HCT116 (cell line): ENCODE measurements around the gene MSL2. TPM values are rescaled to one million over a fixed set of nuclear protein-coding genes. Genes with fewer than 3 reads are reported as not detected.

Experiments used
- ATAC-seq: fragments of 200-7000 bp; cut with Tn5 transposase; 2 replicates; pipeline ENCODE4 v1.9.1; 2020; ENCODE audit warnings: mild to moderate bottlenecking, moderate library complexity
- BruUV-seq: library from RNA; stranded (reverse); fragments of 400-500 nt; replicated peaks from 2 replicates; lab custom pipeline; 2021; lab: Mats Ljungman, UMichigan
- CTCF ChIA-PET: fragments of 300-600 bp; sonication (Branson Sonifier 250); formaldehyde crosslinking; loops from one replicate; lab custom pipeline; 2021; ENCODE audit warnings: antibody characterized with exemption; lab: Charles Lee
- POLR2A ChIA-PET: fragments of 300-600, 350-600 bp; sonication (Branson Sonifier 250); formaldehyde crosslinking; loops from one replicate; lab custom pipeline; 2021; ENCODE audit warnings: antibody characterized with exemption; lab: Charles Lee
- RAD21 ChIA-PET, 2 experiments: fragments of 300-600 bp; sonication (Branson Sonifier 250); formaldehyde crosslinking; loops; one replicate each; lab custom pipeline; 2023; ENCODE audit warnings: low total read pairs in 2 of 2; ENCODE audit not compliant: uncharacterized antibody in 2 of 2, unreplicated experiment in 2 of 2, low non-redundant PET in 1 of 2; lab: Charles Lee
- DNase-seq: peaks from one replicate; pipeline ENCODE4 v3.0.0-alpha.2; 2010; ENCODE audit warnings: low read depth, low spot score
- H2AFZ ChIP-seq: fragments of 200-600 bp; shearing (Covaris generic), sonication (generic); 2 replicates; pipeline ENCODE4 v1.6.1; 2017; ENCODE audit warnings: low read depth, mixed run types, mixed read lengths, antibody characterized with exemption, low read length; ENCODE audit not compliant: poor library complexity, severe bottlenecking
- H3K27ac ChIP-seq: 2 replicates; pipeline ENCODE4 v1.5.1; 2012; ENCODE audit warnings: low read depth, low read length
- H3K27me3 ChIP-seq: fragments of 200-600 bp; sonication (generic); 2 replicates; pipeline ENCODE4 v1.6.1; 2016; ENCODE audit warnings: mixed run types, low read length, mixed read lengths; ENCODE audit not compliant: insufficient read depth
- H3K36me3 ChIP-seq, 2 experiments: fragments of 200-500 bp in 1 of 2; fragments of 200-600 bp in 1 of 2; sonication (Bioruptor generic) in 1 of 2; sonication (generic) in 1 of 2; 2 replicates each; pipeline versions ENCODE4 v1.5.1 to v1.6.1; 2014 to 2016; ENCODE audit warnings: low read length in 2 of 2, inconsistent platforms in 1 of 2, mixed read lengths in 1 of 2, mixed run types in 1 of 2; ENCODE audit not compliant: insufficient read depth in 2 of 2, control insufficient read depth in 1 of 2
- H3K4me1 ChIP-seq, 2 experiments: fragments of 200-600 bp in 1 of 2; sonication (generic) in 1 of 2; 2 replicates each; pipeline versions ENCODE4 v1.5.1 to v1.6.1; 2012 to 2017; ENCODE audit warnings: low read length in 2 of 2, inconsistent platforms in 1 of 2, mild to moderate bottlenecking in 1 of 2, mixed read lengths in 1 of 2, mixed run types in 1 of 2, moderate library complexity in 1 of 2; ENCODE audit not compliant: insufficient read depth in 2 of 2, control insufficient read depth in 1 of 2
- H3K4me2 ChIP-seq: fragments of 200-600 bp; sonication (generic); 2 replicates; pipeline ENCODE4 v1.6.1; 2017; ENCODE audit warnings: mixed run types, low read length, mixed read lengths
- H3K4me3 ChIP-seq, 2 experiments: fragments of 200-600 bp in 1 of 2; sonication (generic) in 1 of 2; replicated peaks in 1 of 2; 2 replicates each; pipeline ENCODE4 v1.5.1; 2011 to 2016; ENCODE audit warnings: low read length in 2 of 2, control low read depth in 1 of 2, low read depth in 1 of 2, mild to moderate bottlenecking in 1 of 2, mixed read lengths in 1 of 2, mixed run types in 1 of 2
- H3K79me2 ChIP-seq: fragments of 200-600 bp; sonication (generic); 2 replicates; pipeline ENCODE4 v1.6.1; 2017; ENCODE audit warnings: mild to moderate bottlenecking, mixed run types, low read length, moderate library complexity, mixed read lengths; ENCODE audit not compliant: insufficient read depth
- H3K9ac ChIP-seq: fragments of 200-600 bp; sonication (generic); 2 replicates; pipeline ENCODE4 v1.6.1; 2016; ENCODE audit warnings: low read length, mixed read lengths
- H3K9me2 ChIP-seq: fragments of 200-600 bp; sonication (generic), shearing (Covaris generic); 2 replicates; pipeline ENCODE4 v1.6.1; 2017; ENCODE audit warnings: mixed run types, mild to moderate bottlenecking, moderate library complexity; ENCODE audit not compliant: insufficient read depth
- H3K9me3 ChIP-seq, 2 experiments: fragments of 200-500 bp in 1 of 2; fragments of 200-600 bp in 1 of 2; sonication (Bioruptor generic) in 1 of 2; sonication (generic) in 1 of 2; 2 replicates each; pipeline ENCODE4 v1.6.1; 2014 to 2017; ENCODE audit warnings: low read length in 2 of 2, mixed read lengths in 2 of 2, inconsistent platforms in 1 of 2, low read depth in 1 of 2, mild to moderate bottlenecking in 1 of 2, mixed run types in 1 of 2, moderate library complexity in 1 of 2; ENCODE audit not compliant: control insufficient read depth in 1 of 2, insufficient read depth in 1 of 2
- H4K20me1 ChIP-seq: fragments of 200-600 bp; sonication (generic), shearing (Covaris generic); 2 replicates; pipeline ENCODE4 v1.6.1; 2017; ENCODE audit warnings: mixed run types, mild to moderate bottlenecking, moderate library complexity; ENCODE audit not compliant: insufficient read depth
- CBX3 ChIP-seq: IDR thresholded peaks from 2 replicates; pipeline ENCODE4 v1.6.1; 2012; ENCODE audit warnings: low read depth
- CEBPB ChIP-seq: IDR thresholded peaks from 2 replicates; pipeline ENCODE4 v1.6.1; 2012; ENCODE audit warnings: low read depth
- ELF1 ChIP-seq: IDR thresholded peaks from 2 replicates; pipeline ENCODE4 v1.6.1; 2012; ENCODE audit warnings: low read depth, borderline replicate concordance
- EZH2 ChIP-seq: fragments of 200-600 bp; sonication (generic); IDR thresholded peaks from 2 replicates; pipeline ENCODE4 v1.6.1; 2017; ENCODE audit warnings: antibody characterized with exemption, mixed run types
- EZH2phosphoT487 ChIP-seq: fragments of 200-600 bp; IDR thresholded peaks from 2 replicates; pipeline ENCODE4 v1.6.1; 2018; ENCODE audit warnings: antibody characterized with exemption, borderline replicate concordance
- FOSL1 ChIP-seq: IDR thresholded peaks from 2 replicates; pipeline ENCODE4 v1.6.1; 2012; ENCODE audit warnings: low read depth
- JUND ChIP-seq: IDR thresholded peaks from 2 replicates; pipeline ENCODE4 v1.6.1; 2012
- POLR2AphosphoS5 ChIP-seq: IDR thresholded peaks from 2 replicates; pipeline ENCODE4 v1.6.1; 2011; ENCODE audit warnings: mild to moderate bottlenecking, low read depth, low read length, moderate library complexity
- RAD21 ChIP-seq: IDR thresholded peaks from 2 replicates; pipeline ENCODE4 v1.6.1; 2012; ENCODE audit warnings: low read depth, mild to moderate bottlenecking
- SP1 ChIP-seq: IDR thresholded peaks from 2 replicates; pipeline ENCODE4 v1.6.1; 2012; ENCODE audit warnings: low read depth
- SRF ChIP-seq: IDR thresholded peaks from 2 replicates; pipeline ENCODE4 v1.6.1; 2012; ENCODE audit warnings: low read depth
- YY1 ChIP-seq: IDR thresholded peaks from 2 replicates; pipeline ENCODE4 v1.6.1; 2011; ENCODE audit warnings: low read length, low read depth, moderate library complexity, mild to moderate bottlenecking; ENCODE audit not compliant: insufficient replicate concordance; ENCODE audit errors: extremely low read depth
- ZFX ChIP-seq: fragments of 450-650 bp; IDR thresholded peaks from 2 replicates; pipeline ENCODE4 v1.6.1; 2017
- intact Hi-C: fragments of 100-400 bp; cut with micrococcal nuclease; formaldehyde crosslinking; loops from 2 replicates; pipeline ENCODE4 v1.10.0; 2022
- total RNA-seq: library from RNA; stranded (reverse); gene quantifications from one replicate; pipeline ENCODE4 v1.2.1, GENCODE V29; 2021; ENCODE audit not compliant: unreplicated experiment
- TF ChIP-seq, protein P1 (sequence below): IDR thresholded peaks from 2 replicates; pipeline ENCODE4 v1.6.1; 2012; ENCODE audit warnings: low read depth
- TF ChIP-seq, protein P2 (sequence below): IDR thresholded peaks from 2 replicates; pipeline ENCODE4 v1.6.1; 2012
- TF ChIP-seq, protein P3 (sequence below): IDR thresholded peaks from 2 replicates; pipeline ENCODE4 v1.6.1; 2012

The MSL2 gene
- total RNA-seq, 1 experiment from 2014 or later, result 34.8 TPM

DNA sequence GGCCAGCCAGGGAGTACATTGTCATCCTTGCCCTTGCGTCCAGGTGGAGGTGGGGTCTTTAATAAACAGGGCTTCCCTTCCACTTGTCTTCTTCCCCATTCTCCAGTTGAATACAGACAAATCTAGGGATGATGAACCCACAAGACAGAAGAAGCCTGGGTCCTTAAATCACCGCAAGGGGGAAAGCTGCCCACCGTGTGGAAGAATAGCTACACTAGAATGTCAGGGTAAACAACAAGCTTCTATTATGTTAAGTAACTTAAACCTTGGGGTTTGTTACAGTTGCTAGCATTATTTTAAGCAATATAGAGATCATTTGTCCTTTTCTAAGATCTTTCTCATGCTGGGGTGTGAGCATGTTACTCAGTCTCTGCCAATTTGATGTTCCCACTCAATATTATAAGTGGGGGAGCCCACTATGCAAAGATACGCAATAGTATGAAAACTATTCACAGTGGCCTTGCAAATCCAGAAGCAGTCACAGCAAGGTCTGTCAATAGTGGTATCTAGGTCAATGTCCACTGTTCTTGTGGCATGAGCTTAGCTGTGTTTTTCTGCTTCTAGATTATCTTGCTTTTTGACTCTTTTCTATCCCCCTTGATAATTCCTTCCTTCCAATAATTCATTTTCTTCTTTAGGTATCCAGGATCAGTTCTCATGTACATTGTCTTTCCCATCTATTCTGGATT lies 42.0 kb upstream of the MSL2 start:
- Histone ChIP-seq H3K27ac (no peak overlapping the region), H4K20me1 (no peaks in the 10 kb centered on the region), H3K9me3 (no peaks in the 10 kb centered on the region), H3K4me3 (no peak overlapping the region), H2AFZ (no peak overlapping the region), H3K79me2 (no peaks in the 10 kb centered on the region), H3K9ac (no peak overlapping the region), H3K27me3 (peaks cover 6% of the 10 kb centered on the region; the same call in 1 of the 2 replicates), H3K36me3 (no peaks in the 10 kb centered on the region), H3K9me2 (no peaks in the 10 kb centered on the region), H3K4me2 (no peak overlapping the region), H3K4me1 (no peaks in the 10 kb centered on the region)
- RAD21 ChIA-PET, result no interaction called here
- BruUV-seq, result no TSS peak
- POLR2A ChIA-PET, result no interaction called here
- intact Hi-C loops, result no loop called here
- TF ChIP-seq, protein P1, sequence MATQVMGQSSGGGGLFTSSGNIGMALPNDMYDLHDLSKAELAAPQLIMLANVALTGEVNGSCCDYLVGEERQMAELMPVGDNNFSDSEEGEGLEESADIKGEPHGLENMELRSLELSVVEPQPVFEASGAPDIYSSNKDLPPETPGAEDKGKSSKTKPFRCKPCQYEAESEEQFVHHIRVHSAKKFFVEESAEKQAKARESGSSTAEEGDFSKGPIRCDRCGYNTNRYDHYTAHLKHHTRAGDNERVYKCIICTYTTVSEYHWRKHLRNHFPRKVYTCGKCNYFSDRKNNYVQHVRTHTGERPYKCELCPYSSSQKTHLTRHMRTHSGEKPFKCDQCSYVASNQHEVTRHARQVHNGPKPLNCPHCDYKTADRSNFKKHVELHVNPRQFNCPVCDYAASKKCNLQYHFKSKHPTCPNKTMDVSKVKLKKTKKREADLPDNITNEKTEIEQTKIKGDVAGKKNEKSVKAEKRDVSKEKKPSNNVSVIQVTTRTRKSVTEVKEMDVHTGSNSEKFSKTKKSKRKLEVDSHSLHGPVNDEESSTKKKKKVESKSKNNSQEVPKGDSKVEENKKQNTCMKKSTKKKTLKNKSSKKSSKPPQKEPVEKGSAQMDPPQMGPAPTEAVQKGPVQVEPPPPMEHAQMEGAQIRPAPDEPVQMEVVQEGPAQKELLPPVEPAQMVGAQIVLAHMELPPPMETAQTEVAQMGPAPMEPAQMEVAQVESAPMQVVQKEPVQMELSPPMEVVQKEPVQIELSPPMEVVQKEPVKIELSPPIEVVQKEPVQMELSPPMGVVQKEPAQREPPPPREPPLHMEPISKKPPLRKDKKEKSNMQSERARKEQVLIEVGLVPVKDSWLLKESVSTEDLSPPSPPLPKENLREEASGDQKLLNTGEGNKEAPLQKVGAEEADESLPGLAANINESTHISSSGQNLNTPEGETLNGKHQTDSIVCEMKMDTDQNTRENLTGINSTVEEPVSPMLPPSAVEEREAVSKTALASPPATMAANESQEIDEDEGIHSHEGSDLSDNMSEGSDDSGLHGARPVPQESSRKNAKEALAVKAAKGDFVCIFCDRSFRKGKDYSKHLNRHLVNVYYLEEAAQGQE, result no peak
- TF ChIP-seq CEBPB (no peak), RAD21 (no peak), SP1 (no peak), CBX3 (no peak), FOSL1 (no peak), ZFX (no peak), SRF (no peak), JUND (no peak), EZH2 (no peak), POLR2AphosphoS5 (no peak), EZH2phosphoT487 (no peak), YY1 (no peak), ELF1 (no peak)
- TF ChIP-seq, protein P2, sequence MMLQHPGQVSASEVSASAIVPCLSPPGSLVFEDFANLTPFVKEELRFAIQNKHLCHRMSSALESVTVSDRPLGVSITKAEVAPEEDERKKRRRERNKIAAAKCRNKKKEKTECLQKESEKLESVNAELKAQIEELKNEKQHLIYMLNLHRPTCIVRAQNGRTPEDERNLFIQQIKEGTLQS, result no peak
- TF ChIP-seq, protein P3, sequence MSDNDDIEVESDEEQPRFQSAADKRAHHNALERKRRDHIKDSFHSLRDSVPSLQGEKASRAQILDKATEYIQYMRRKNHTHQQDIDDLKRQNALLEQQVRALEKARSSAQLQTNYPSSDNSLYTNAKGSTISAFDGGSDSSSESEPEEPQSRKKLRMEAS, result no peak
- DNase-seq (no peak), ATAC-seq (no peak)
- CTCF ChIA-PET, result no interaction called here
